22Rv1 (cell line): ENCODE data around the gene PLB1.

Experiments
- ZFX ChIP-seq: fragments of 450-650 bp; IDR thresholded peaks from 2 replicates; pipeline ENCODE4 v1.6.1; 2017; ENCODE audit warnings: antibody characterized with exemption, borderline replicate concordance
- TF ChIP-seq, protein P1 (sequence below): fragments of 450-650 bp; IDR thresholded peaks from 2 replicates; pipeline ENCODE4 v1.5.1; 2017; ENCODE audit warnings: mild to moderate bottlenecking

DNA sequence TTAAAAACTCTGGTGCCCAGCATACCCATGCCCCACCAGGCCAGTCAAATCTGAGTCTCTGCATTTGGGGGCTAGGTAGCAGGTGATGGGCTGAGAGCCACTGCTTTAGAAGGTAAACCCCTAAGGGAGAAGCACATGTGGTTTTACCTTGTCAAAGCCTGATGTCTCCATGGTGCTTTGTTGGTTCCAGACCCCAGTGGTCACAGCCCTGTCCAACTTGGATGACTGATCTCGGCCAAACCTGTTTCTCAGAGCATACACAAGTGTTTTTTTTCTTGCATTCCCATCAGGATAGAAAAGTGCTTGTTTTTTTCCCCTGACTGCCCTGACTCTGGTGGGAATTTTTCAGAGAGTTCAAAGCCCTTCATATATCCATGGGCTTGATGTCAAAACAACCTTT lies 13.5 kb downstream of the PLB1 start:
- TF ChIP-seq, protein P1, sequence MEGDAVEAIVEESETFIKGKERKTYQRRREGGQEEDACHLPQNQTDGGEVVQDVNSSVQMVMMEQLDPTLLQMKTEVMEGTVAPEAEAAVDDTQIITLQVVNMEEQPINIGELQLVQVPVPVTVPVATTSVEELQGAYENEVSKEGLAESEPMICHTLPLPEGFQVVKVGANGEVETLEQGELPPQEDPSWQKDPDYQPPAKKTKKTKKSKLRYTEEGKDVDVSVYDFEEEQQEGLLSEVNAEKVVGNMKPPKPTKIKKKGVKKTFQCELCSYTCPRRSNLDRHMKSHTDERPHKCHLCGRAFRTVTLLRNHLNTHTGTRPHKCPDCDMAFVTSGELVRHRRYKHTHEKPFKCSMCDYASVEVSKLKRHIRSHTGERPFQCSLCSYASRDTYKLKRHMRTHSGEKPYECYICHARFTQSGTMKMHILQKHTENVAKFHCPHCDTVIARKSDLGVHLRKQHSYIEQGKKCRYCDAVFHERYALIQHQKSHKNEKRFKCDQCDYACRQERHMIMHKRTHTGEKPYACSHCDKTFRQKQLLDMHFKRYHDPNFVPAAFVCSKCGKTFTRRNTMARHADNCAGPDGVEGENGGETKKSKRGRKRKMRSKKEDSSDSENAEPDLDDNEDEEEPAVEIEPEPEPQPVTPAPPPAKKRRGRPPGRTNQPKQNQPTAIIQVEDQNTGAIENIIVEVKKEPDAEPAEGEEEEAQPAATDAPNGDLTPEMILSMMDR: no peak
- TF ChIP-seq ZFX: no peak
